Caco-2 (cell line): ENCODE results near the gene CLDN14. TPM values are rescaled to one million over a fixed set of nuclear protein-coding genes. Genes with fewer than 3 reads are reported as not detected.

Experiments used
- BruUV-seq: library from RNA; stranded (reverse); fragments of 400-500 nt; replicated peaks from 2 replicates; lab custom pipeline; 2021; lab: Mats Ljungman, UMichigan
- CTCF ChIA-PET: fragments of 300-600 bp; sonication (Branson Sonifier 250); formaldehyde crosslinking; loops from one replicate; lab custom pipeline; 2022; ENCODE audit warnings: antibody characterized with exemption; lab: Charles Lee
- POLR2A ChIA-PET: fragments of 300-600 bp; sonication (Branson Sonifier 250); formaldehyde crosslinking; loops from one replicate; lab custom pipeline; 2022; ENCODE audit warnings: antibody characterized with exemption; lab: Charles Lee
- DNase-seq, 2 experiments: peaks; one replicate each; pipeline versions ENCODE4 v3.0.0 to v3.0.0-alpha.2; 2020 to 2022
- H3K27me3 ChIP-seq: replicated peaks from 2 replicates; pipeline ENCODE4 v1.6.0; 2011; ENCODE audit warnings: low read length; ENCODE audit not compliant: control insufficient read depth, insufficient read depth
- H3K36me3 ChIP-seq: 2 replicates; pipeline ENCODE4 v1.5.1; 2011; ENCODE audit warnings: low read length; ENCODE audit not compliant: control insufficient read depth, insufficient read depth
- H3K4me1 ChIP-seq: fragments of 250-450 bp; sonication (Bioruptor Pico); 2 replicates; pipeline ENCODE4 v1.5.1; 2020; ENCODE audit warnings: mild to moderate bottlenecking
- H3K4me3 ChIP-seq: 2 replicates; pipeline ENCODE4 v1.5.1; 2011; ENCODE audit warnings: low read depth, mild to moderate bottlenecking, control low read depth, low read length
- H3K9me3 ChIP-seq: fragments of 250-450 bp; sonication (Bioruptor Pico); 2 replicates; pipeline ENCODE4 v1.5.1; 2020; ENCODE audit warnings: mild to moderate bottlenecking, moderate library complexity
- H3K27ac Mint-ChIP-seq: one replicate; pipeline ENCODE4 v1.8.0; 2022; ENCODE audit warnings: mixed read lengths; ENCODE audit not compliant: unreplicated experiment
- H3K27me3 Mint-ChIP-seq: one replicate; pipeline ENCODE4 v1.8.0; 2022; ENCODE audit warnings: mixed read lengths; ENCODE audit not compliant: insufficient read depth, unreplicated experiment
- H3K36me3 Mint-ChIP-seq: one replicate; pipeline ENCODE4 v1.8.0; 2022; ENCODE audit warnings: mild to moderate bottlenecking, mixed read lengths; ENCODE audit not compliant: insufficient read depth, unreplicated experiment
- H3K4me1 Mint-ChIP-seq: one replicate; pipeline ENCODE4 v1.8.0; 2022; ENCODE audit warnings: low read depth, mixed read lengths; ENCODE audit not compliant: unreplicated experiment
- H3K4me3 Mint-ChIP-seq: one replicate; pipeline ENCODE4 v1.8.0; 2022; ENCODE audit warnings: mild to moderate bottlenecking, moderate library complexity, mixed read lengths; ENCODE audit not compliant: unreplicated experiment
- H3K9me3 Mint-ChIP-seq: one replicate; pipeline ENCODE4 v1.8.0; 2022; ENCODE audit warnings: mixed read lengths; ENCODE audit not compliant: unreplicated experiment
- CTCF ChIP-seq, 2 experiments: fragments of 200-600 bp in 1 of 2; IDR thresholded peaks; 1 replicate in 1 of 2; 2 replicates in 1 of 2; pipeline versions ENCODE4 v1.5.1 to v1.8.0; 2011 to 2022; ENCODE audit warnings: antibody characterized with exemption in 1 of 2, control low read depth in 1 of 2, inconsistent platforms in 1 of 2, low read depth in 1 of 2, low read length in 1 of 2, mild to moderate bottlenecking in 1 of 2, moderate library complexity in 1 of 2; ENCODE audit not compliant: insufficient read depth in 1 of 2, severe bottlenecking in 1 of 2, unreplicated experiment in 1 of 2
- intact Hi-C: fragments of 100-400 bp; cut with micrococcal nuclease; formaldehyde crosslinking; loops from one replicate; pipeline ENCODE4 v1.10.0; 2022; ENCODE audit not compliant: unreplicated experiment
- total RNA-seq: library from RNA; stranded (reverse); gene quantifications from 2 replicates; pipeline ENCODE4 v1.2.3, GENCODE V29; 2022

Gene CLDN14
- total RNA-seq, 1 experiment from 2014 or later = not detected

GRCh38 chr21:36424592-36424991, 55.3 kb downstream of the CLDN14 start:
- H3K4me1 Mint-ChIP-seq = no peaks in the 10 kb centered on the region
- Histone ChIP-seq H3K4me1 (peaks cover 4% of the 10 kb centered on the region; the same call in 1 of the 2 replicates), H3K4me3 (no peak overlapping the region), H3K36me3 (no peaks in the 10 kb centered on the region), H3K9me3 (no peaks in the 10 kb centered on the region), H3K27me3 (no peaks in the 10 kb centered on the region)
- H3K36me3 Mint-ChIP-seq = no peaks in the 10 kb centered on the region
- no peak overlapping the region for H3K4me3 Mint-ChIP-seq
- DNase-seq = no peak
- no peak overlapping the region for H3K27ac Mint-ChIP-seq
- intact Hi-C loops = loop anchor here (5.0 kb wide), 1 partner anchor 503 kb away; no protein-coding TSS in a partner anchor
- no peaks in the 10 kb centered on the region for H3K27me3 Mint-ChIP-seq
- no peaks in the 10 kb centered on the region for H3K9me3 Mint-ChIP-seq
- ChIA-PET CTCF (no interaction called here), POLR2A (no interaction called here)
- no peak for TF ChIP-seq CTCF (IDR thresholded peaks at IDR 0.05; ENCODE audit: insufficient read depth in 1 of 2, low read depth in 1 of 2, low read length in 1 of 2, severe bottlenecking in 1 of 2, unreplicated experiment in 1 of 2)
- no TSS peak for BruUV-seq

- no peak for DNase-seq
- ChIA-PET CTCF (no interaction called here), POLR2A (no interaction called here)
- no peaks in the 10 kb centered on the region for H3K4me1 ChIP-seq
- no TSS peak for BruUV-seq
- Mint-ChIP-seq H3K27me3 (no peaks in the 10 kb centered on the region), H3K9me3 (no peaks in the 10 kb centered on the region), H3K4me3 (no peak overlapping the region), H3K36me3 (no peaks in the 10 kb centered on the region), H3K4me1 (no peaks in the 10 kb centered on the region), H3K27ac (no peak overlapping the region)
- no peaks in the 10 kb centered on the region for H3K36me3 ChIP-seq
- intact Hi-C loops = loop anchor here (5.0 kb wide), 1 partner anchor 503 kb away; no protein-coding TSS in a partner anchor
- H3K4me3 ChIP-seq = no peak overlapping the region
- H3K27me3 ChIP-seq = no peaks in the 10 kb centered on the region
- no peak for TF ChIP-seq CTCF (IDR thresholded peaks at IDR 0.05; ENCODE audit: insufficient read depth in 1 of 2, low read depth in 1 of 2, low read length in 1 of 2, severe bottlenecking in 1 of 2, unreplicated experiment in 1 of 2)
- H3K9me3 ChIP-seq = no peaks in the 10 kb centered on the region
Observed at GRCh38 chr21:36423771-36424433, 56.0 kb downstream of the CLDN14 start.

GRCh38 chr21:36422279-36423098, 57.4 kb downstream of the CLDN14 start:
- Histone ChIP-seq H3K9me3 (no peaks in the 10 kb centered on the region), H3K36me3 (no peaks in the 10 kb centered on the region), H3K4me3 (no peak overlapping the region), H3K27me3 (no peaks in the 10 kb centered on the region), H3K4me1 (no peaks in the 10 kb centered on the region)
- peak; percentile 52 to 57 for TF ChIP-seq CTCF (IDR thresholded peaks at IDR 0.05; ENCODE audit: insufficient read depth in 1 of 2, low read depth in 1 of 2, low read length in 1 of 2, severe bottlenecking in 1 of 2, unreplicated experiment in 1 of 2)
- Mint-ChIP-seq H3K27ac (no peak overlapping the region), H3K27me3 (no peaks in the 10 kb centered on the region), H3K36me3 (no peaks in the 10 kb centered on the region), H3K4me3 (no peak overlapping the region), H3K4me1 (no peaks in the 10 kb centered on the region), H3K9me3 (no peaks in the 10 kb centered on the region)
- DNase-seq = peak; percentile 46 to 60
- POLR2A ChIA-PET = no interaction called here
- BruUV-seq = no TSS peak
- intact Hi-C loops = loop anchor here (5.0 kb wide), 1 partner anchor 505 kb away; no protein-coding TSS in a partner anchor
- CTCF ChIA-PET = no interaction called here
